ENCODE measurements around the gene S100A14.
A peak's percentile ranks its signal among the peaks of the same experiment; 100 is the strongest.

The S100A14 gene

GRCh38 chr1:153566414-153567371 lies 49.4 kb downstream of the S100A14 start:
- DNase-seq (ENCODE audit: low spot score): peak; percentile 88
- H3K4me3 Mint-ChIP-seq: peak overlapping the region; percentile 68
- no peaks in the 10 kb centered on the region for H3K27me3 Mint-ChIP-seq (ENCODE audit: low read depth)
- H3K4me1 Mint-ChIP-seq (ENCODE audit: low read depth): peaks cover 29% of the 10 kb centered on the region
- H3K9me3 Mint-ChIP-seq: no peaks in the 10 kb centered on the region
- H3K36me3 Mint-ChIP-seq (ENCODE audit: low read depth): no peaks in the 10 kb centered on the region
- peak overlapping the region; percentile 96 for H3K27ac Mint-ChIP-seq

GRCh38 chr1:153565529-153566374 lies 50.4 kb downstream of the S100A14 start, which contains the start of gene S100A2:
S100A2 (minus strand) TSS chr1:153565844; CDS start chr1:153563877, 1,967 bp downstream.
- peak; percentile 52 for DNase-seq (ENCODE audit: low spot score)
- Mint-ChIP-seq H3K9me3 (no peaks in the 10 kb centered on the region), H3K36me3 (ENCODE audit: low read depth) (no peaks in the 10 kb centered on the region), H3K27ac (peak within 1 kb of the TSS; percentile 99), H3K4me3 (peak within 1 kb of the TSS; percentile 79), H3K4me1 (ENCODE audit: low read depth) (peaks cover 27% of the 10 kb centered on the region), H3K27me3 (ENCODE audit: low read depth) (no peaks in the 10 kb centered on the region)
